SK-N-SH (cell line): ENCODE measurements around the gene ROMO1. TPM values are rescaled to one million over a fixed set of nuclear protein-coding genes. Genes with fewer than 3 reads are reported as not detected.
"Not testable (repeated sequence)": the region's sequence is repeated elsewhere in the genome, so short reads cannot be mapped to it uniquely, and the experiment has no call there.

Source experiments
- CTCF ChIA-PET: fragments of 300-600, 350-600 bp; formaldehyde crosslinking; extraction: SDS; loops from one replicate; lab custom pipeline; 2021; lab: Yijun Ruan, JAX
- POLR2A ChIA-PET: fragments of 350-600 bp; sonication (Branson Sonifier 250); formaldehyde crosslinking; extraction: SDS; loops from one replicate; lab custom pipeline; 2020; ENCODE audit warnings: antibody characterized with exemption, inconsistent platforms; lab: Yijun Ruan, JAX
- DNase-seq: peaks from one replicate; pipeline ENCODE4 v3.0.0; 2012
- H2AFZ ChIP-seq: fragments of 200-600 bp; sonication (generic); 2 replicates; pipeline ENCODE4 v1.8.1; 2016; ENCODE audit warnings: antibody characterized with exemption, mild to moderate bottlenecking, low read depth
- H3F3A ChIP-seq: fragments of 200-600 bp; sonication (generic); replicated peaks from 2 replicates; pipeline ENCODE3; 2016; ENCODE audit warnings: antibody characterized with exemption, mild to moderate bottlenecking; ENCODE audit not compliant: insufficient read depth
- H3K27ac ChIP-seq, 2 experiments: fragments of 200-500 bp in 1 of 2; fragments of 200-600 bp in 1 of 2; sonication (Bioruptor generic) in 1 of 2; sonication (generic), shearing (Covaris generic) in 1 of 2; 2 replicates each; pipeline versions ENCODE4 v1.5.1 to v1.6.1; 2014 to 2016; ENCODE audit warnings: low read depth in 2 of 2, inconsistent platforms in 1 of 2, low read length in 1 of 2, mild to moderate bottlenecking in 1 of 2, mixed read lengths in 1 of 2
- H3K27me3 ChIP-seq: fragments of 200-600 bp; sonication (generic), shearing (Covaris generic); 2 replicates; pipeline ENCODE4 v1.6.1; 2016; ENCODE audit warnings: mixed run types; ENCODE audit not compliant: insufficient read depth
- H3K36me3 ChIP-seq, 2 experiments: fragments of 200-500 bp in 1 of 2; fragments of 200-600 bp in 1 of 2; sonication (Bioruptor generic) in 1 of 2; sonication (generic) in 1 of 2; replicated peaks in 1 of 2; 2 replicates each; pipeline versions ENCODE3 to v1.5.1; 2014 to 2016; ENCODE audit warnings: low read length in 1 of 2, mild to moderate bottlenecking in 1 of 2; ENCODE audit not compliant: insufficient read depth in 2 of 2, control insufficient read depth in 1 of 2
- H3K4me1 ChIP-seq, 2 experiments: fragments of 200-500 bp in 1 of 2; fragments of 200-600 bp in 1 of 2; sonication (Bioruptor generic) in 1 of 2; sonication (generic), shearing (Covaris generic) in 1 of 2; 2 replicates each; pipeline versions ENCODE4 v1.5.1 to v1.6.1; 2014 to 2016; ENCODE audit warnings: low read depth in 1 of 2, low read length in 1 of 2, mixed run types in 1 of 2; ENCODE audit not compliant: insufficient read depth in 2 of 2, control insufficient read depth in 1 of 2
- H3K4me2 ChIP-seq: fragments of 200-600 bp; sonication (generic), shearing (Covaris generic); 2 replicates; pipeline ENCODE4 v1.6.1; 2017; ENCODE audit warnings: mixed run types
- H3K4me3 ChIP-seq, 2 experiments: fragments of 200-500 bp in 1 of 2; fragments of 200-600 bp in 1 of 2; sonication (Bioruptor generic) in 1 of 2; sonication (generic), shearing (Covaris generic) in 1 of 2; 2 replicates each; pipeline versions ENCODE4 v1.5.1 to v1.8.1; 2014 to 2016; ENCODE audit warnings: low read depth in 2 of 2, inconsistent platforms in 1 of 2, low read length in 1 of 2, mild to moderate bottlenecking in 1 of 2, mixed read lengths in 1 of 2, moderate library complexity in 1 of 2
- H3K79me2 ChIP-seq: fragments of 200-600 bp; sonication (generic); 2 replicates; pipeline ENCODE4 v1.8.1; 2017; ENCODE audit warnings: mild to moderate bottlenecking; ENCODE audit not compliant: insufficient read depth
- H3K9ac ChIP-seq: fragments of 200-600 bp; sonication (generic); 2 replicates; pipeline ENCODE4 v1.6.1; 2017; ENCODE audit warnings: mixed run types
- H3K9me2 ChIP-seq: fragments of 200-600 bp; sonication (generic); 2 replicates; pipeline ENCODE4 v1.6.1; 2017; ENCODE audit warnings: mixed run types
- H3K9me3 ChIP-seq: fragments of 200-600 bp; sonication (generic); 2 replicates; pipeline ENCODE4 v1.6.1; 2017; ENCODE audit warnings: mixed run types, mild to moderate bottlenecking, moderate library complexity
- H4K20me1 ChIP-seq: fragments of 200-600 bp; sonication (generic); 2 replicates; pipeline ENCODE4 v1.6.1; 2017; ENCODE audit warnings: mild to moderate bottlenecking, mixed run types; ENCODE audit not compliant: insufficient read depth
- FOXM1 ChIP-seq: IDR thresholded peaks from 2 replicates; pipeline ENCODE4 v1.4.0; 2012; ENCODE audit warnings: low read depth, mild to moderate bottlenecking
- GABPA ChIP-seq: IDR thresholded peaks from 2 replicates; pipeline ENCODE4 v1.4.0; 2012; ENCODE audit warnings: low read depth, mild to moderate bottlenecking
- GATA2 ChIP-seq: sonication (generic); formaldehyde crosslinking; IDR thresholded peaks from 2 replicates; pipeline ENCODE4 v1.5.0; 2020; ENCODE audit warnings: mild to moderate bottlenecking, missing genetic modification reagents
- RCOR1 ChIP-seq: fragments of 150-350 bp; IDR thresholded peaks from 2 replicates; pipeline ENCODE4 v1.6.1; 2017; ENCODE audit warnings: antibody characterized with exemption, low read length
- SIN3A ChIP-seq: IDR thresholded peaks from 2 replicates; pipeline ENCODE4 v1.6.1; 2012; ENCODE audit warnings: low read depth, mild to moderate bottlenecking, low read length, moderate library complexity, borderline replicate concordance
- SMC3 ChIP-seq: IDR thresholded peaks from 2 replicates; pipeline ENCODE4 v1.6.1; 2012; ENCODE audit warnings: low read depth, low read length, improper control_type of control experiment
- WGBS: methylation state at CpG from one replicate; pipeline ENCODE4 v1.1.6; 2017; ENCODE audit warnings: low lambda C conversion rate; 5-methylcytosine and 5-hydroxymethylcytosine counted together
- polyA plus RNA-seq, 3 experiments: library from polyadenylated mRNA; depleted of rRNA; stranded (reverse); fragments of >200 nt; gene quantifications; 2 replicates each; pipeline ENCODE4 v1.2.3, GENCODE V29; 2012
- TF ChIP-seq, protein P1 (sequence below): IDR thresholded peaks from 2 replicates; pipeline ENCODE4; 2012
- TF ChIP-seq, protein P2 (sequence below): IDR thresholded peaks from 2 replicates; pipeline ENCODE4 v1.4.0; 2012; ENCODE audit warnings: low read depth, borderline replicate concordance
- TF ChIP-seq, protein P3 (sequence below): fragments of 150-350 bp; IDR thresholded peaks from 2 replicates; pipeline ENCODE4 v1.6.1; 2016; ENCODE audit warnings: mild to moderate bottlenecking, low read depth, low read length
- TF ChIP-seq, protein P4 (sequence below): IDR thresholded peaks from 2 replicates; pipeline ENCODE4 v1.4.0; 2012; ENCODE audit warnings: low read depth
- TF ChIP-seq, protein P5 (sequence below): fragments of 150-350 bp; IDR thresholded peaks from 2 replicates; pipeline ENCODE4 v1.6.1; 2017; ENCODE audit warnings: antibody characterized with exemption, low read length, low read depth, borderline replicate concordance

ROMO1 gene
- polyA plus RNA-seq, 1 of the 3 experiments (the other 2 are of a cell fraction): 1,273 TPM

DNA sequence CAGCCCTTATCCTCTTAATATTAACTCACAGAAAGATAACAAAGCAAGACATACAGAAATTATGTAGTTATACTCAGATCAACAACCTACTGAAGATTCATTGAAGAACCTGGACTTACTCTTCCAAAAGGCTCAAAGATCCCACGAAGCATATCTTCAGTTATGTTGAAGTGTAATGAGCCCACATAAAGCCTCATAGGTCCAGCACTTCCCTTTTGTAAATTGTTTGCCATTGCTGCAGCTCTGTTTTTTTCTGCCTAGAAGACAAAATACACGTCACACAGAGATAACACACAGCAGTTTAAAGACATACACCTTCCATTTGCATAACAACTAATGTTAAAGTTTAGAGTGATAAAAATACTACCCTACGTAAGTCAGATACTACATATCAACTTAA lies 22.4 kb downstream of the ROMO1 start (continued):
- TF ChIP-seq GABPA (no peak), FOXM1 (no peak), GATA2 (no peak), SIN3A (no peak), SMC3 (no peak), RCOR1 (no peak)
- TF ChIP-seq, protein P1, sequence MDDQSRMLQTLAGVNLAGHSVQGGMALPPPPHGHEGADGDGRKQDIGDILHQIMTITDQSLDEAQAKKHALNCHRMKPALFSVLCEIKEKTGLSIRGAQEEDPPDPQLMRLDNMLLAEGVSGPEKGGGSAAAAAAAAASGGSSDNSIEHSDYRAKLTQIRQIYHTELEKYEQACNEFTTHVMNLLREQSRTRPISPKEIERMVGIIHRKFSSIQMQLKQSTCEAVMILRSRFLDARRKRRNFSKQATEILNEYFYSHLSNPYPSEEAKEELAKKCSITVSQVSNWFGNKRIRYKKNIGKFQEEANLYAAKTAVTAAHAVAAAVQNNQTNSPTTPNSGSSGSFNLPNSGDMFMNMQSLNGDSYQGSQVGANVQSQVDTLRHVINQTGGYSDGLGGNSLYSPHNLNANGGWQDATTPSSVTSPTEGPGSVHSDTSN: no peak
- TF ChIP-seq, protein P2, sequence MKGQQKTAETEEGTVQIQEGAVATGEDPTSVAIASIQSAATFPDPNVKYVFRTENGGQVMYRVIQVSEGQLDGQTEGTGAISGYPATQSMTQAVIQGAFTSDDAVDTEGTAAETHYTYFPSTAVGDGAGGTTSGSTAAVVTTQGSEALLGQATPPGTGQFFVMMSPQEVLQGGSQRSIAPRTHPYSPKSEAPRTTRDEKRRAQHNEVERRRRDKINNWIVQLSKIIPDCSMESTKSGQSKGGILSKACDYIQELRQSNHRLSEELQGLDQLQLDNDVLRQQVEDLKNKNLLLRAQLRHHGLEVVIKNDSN: no peak
- TF ChIP-seq, protein P3, sequence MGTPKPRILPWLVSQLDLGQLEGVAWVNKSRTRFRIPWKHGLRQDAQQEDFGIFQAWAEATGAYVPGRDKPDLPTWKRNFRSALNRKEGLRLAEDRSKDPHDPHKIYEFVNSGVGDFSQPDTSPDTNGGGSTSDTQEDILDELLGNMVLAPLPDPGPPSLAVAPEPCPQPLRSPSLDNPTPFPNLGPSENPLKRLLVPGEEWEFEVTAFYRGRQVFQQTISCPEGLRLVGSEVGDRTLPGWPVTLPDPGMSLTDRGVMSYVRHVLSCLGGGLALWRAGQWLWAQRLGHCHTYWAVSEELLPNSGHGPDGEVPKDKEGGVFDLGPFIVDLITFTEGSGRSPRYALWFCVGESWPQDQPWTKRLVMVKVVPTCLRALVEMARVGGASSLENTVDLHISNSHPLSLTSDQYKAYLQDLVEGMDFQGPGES: no peak
- TF ChIP-seq, protein P4, sequence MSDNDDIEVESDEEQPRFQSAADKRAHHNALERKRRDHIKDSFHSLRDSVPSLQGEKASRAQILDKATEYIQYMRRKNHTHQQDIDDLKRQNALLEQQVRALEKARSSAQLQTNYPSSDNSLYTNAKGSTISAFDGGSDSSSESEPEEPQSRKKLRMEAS: no peak
- TF ChIP-seq, protein P5, sequence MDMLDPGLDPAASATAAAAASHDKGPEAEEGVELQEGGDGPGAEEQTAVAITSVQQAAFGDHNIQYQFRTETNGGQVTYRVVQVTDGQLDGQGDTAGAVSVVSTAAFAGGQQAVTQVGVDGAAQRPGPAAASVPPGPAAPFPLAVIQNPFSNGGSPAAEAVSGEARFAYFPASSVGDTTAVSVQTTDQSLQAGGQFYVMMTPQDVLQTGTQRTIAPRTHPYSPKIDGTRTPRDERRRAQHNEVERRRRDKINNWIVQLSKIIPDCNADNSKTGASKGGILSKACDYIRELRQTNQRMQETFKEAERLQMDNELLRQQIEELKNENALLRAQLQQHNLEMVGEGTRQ: no peak

DNA sequence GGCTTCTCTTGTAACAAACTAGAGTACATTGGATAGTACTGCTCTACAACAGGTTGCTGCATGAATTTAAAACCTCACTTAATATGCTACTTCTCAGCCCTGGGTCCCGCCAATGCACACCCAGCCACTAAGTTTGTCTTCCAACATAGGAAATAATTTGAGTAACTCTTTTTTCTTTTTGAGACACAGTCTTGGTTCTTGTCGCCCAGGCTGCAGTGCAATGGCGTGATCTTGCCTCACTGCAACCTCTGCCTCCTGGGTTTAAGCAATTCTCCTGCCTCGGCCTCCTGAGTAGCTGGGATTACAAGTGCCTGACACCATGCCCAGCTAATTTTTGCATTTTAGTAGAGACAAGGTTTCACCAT lies 24.1 kb downstream of the ROMO1 start:
- WGBS: 97% methylated on average over 3 of the region's 4 CpGs
- not testable (repeated sequence) for H2AFZ ChIP-seq, H3K9me3 ChIP-seq, H3K4me1 ChIP-seq, DNase-seq, H3K27ac ChIP-seq, H3K4me2 ChIP-seq, H3K4me3 ChIP-seq, H3K9me2 ChIP-seq, H3K9ac ChIP-seq, H3K27me3 ChIP-seq
- Histone ChIP-seq H3F3A (peaks cover 56% of the 10 kb centered on the region), H3K36me3 (peaks cover 82 to 92% of the 10 kb centered on the region in 2 experiments), H3K79me2 (peaks cover 99% of the 10 kb centered on the region), H4K20me1 (peaks cover 98% of the 10 kb centered on the region)
- POLR2A ChIA-PET: interaction anchor here (1.7 kb wide), 1 partner anchor 19 kb away, joined by 3 read pairs; the partner anchor contains the start of gene RBM39
- CTCF ChIA-PET: interaction anchor here (2.6 kb wide), 1 partner anchor 16 kb away, joined by 6 read pairs; no protein-coding TSS in a partner anchor

DNA sequence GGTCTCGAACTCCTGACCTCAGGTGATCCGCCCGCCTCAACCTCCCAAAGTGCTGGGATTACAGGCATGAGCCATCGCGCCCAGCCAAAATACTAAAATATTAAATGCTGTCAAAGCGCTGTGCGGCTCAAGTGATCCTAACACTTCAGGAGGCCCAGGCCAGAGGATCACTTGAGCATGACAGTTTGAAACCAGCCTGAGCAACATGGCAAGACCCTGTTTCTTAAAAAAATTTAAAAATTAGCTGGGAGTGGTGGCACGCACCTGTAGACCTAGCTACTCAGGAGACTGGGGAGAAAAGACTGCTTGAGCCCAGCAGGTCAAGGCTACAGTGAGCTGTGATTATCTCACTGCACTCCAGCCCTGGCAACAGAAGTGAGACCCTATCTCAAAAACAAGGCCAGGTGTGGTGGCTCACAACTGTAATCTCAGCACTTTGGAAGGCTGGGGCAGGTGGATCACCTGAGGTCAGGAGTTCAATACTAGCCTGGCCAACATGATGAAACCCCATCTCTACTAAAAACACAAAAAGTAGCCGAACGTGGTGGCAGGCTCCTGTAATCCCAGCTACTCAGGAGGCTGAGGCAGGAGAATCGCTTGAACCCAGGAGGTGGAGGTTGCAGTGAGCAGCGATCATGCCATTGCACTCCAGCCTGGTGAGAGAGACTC lies 24.6 kb downstream of the ROMO1 start:
- H3K4me3 ChIP-seq, H3K4me2 ChIP-seq, H3K4me1 ChIP-seq, H3K9me3 ChIP-seq, H3K27me3 ChIP-seq, H2AFZ ChIP-seq, H3K9ac ChIP-seq, H3K27ac ChIP-seq, H3K9me2 ChIP-seq, DNase-seq: not testable (repeated sequence)
- peaks cover 98% of the 10 kb centered on the region for H4K20me1 ChIP-seq
- ChIA-PET CTCF (interaction anchor here (2.6 kb wide), 1 partner anchor 16 kb away, joined by 6 read pairs; no protein-coding TSS in a partner anchor), POLR2A (interaction anchor here (1.7 kb wide), 1 partner anchor 18 kb away, joined by 3 read pairs; the partner anchor contains the start of gene RBM39)
- 94% methylated on average over 12 of the region's 12 CpGs for WGBS
- H3F3A ChIP-seq: peaks cover 54% of the 10 kb centered on the region
- peaks cover 99% of the 10 kb centered on the region for H3K79me2 ChIP-seq
- H3K36me3 ChIP-seq: peaks cover 80 to 92% of the 10 kb centered on the region in 2 experiments
